Measurements from ENCODE around the gene LRFN2.

The LRFN2 gene

GRCh38 chr6:40587240-40588069 is at the start of gene LRFN2:
TSS of gene LRFN2 (minus strand) at chr6:40587364.
- in situ Hi-C loops (cut with MboI; ENCODE audit: low sequenced_read_pairs): no loop called here

- in situ Hi-C loops (cut with MboI; ENCODE audit: low sequenced_read_pairs): no loop called here
Observed at GRCh38 chr6:40634429-40634828, 47.3 kb upstream of the LRFN2 start.

GRCh38 chr6:40631744-40632143 is 44.6 kb upstream of the LRFN2 start:
- in situ Hi-C loops (cut with MboI; ENCODE audit: low sequenced_read_pairs): no loop called here

GRCh38 chr6:40630488-40630887 is 43.3 kb upstream of the LRFN2 start:
- in situ Hi-C loops (cut with MboI; ENCODE audit: low sequenced_read_pairs): no loop called here

GRCh38 chr6:40630051-40630450 is 42.9 kb upstream of the LRFN2 start:
- in situ Hi-C loops (cut with MboI; ENCODE audit: low sequenced_read_pairs): no loop called here

- in situ Hi-C loops (cut with MboI; ENCODE audit: low sequenced_read_pairs): no loop called here
Observed at GRCh38 chr6:40629463-40629862, 42.3 kb upstream of the LRFN2 start.

GRCh38 chr6:40627316-40627715 is 40.2 kb upstream of the LRFN2 start:
- in situ Hi-C loops (cut with MboI; ENCODE audit: low sequenced_read_pairs): no loop called here

- in situ Hi-C loops (cut with MboI; ENCODE audit: low sequenced_read_pairs): no loop called here
Observed at GRCh38 chr6:40626886-40627285, 39.7 kb upstream of the LRFN2 start.

- in situ Hi-C loops (cut with MboI; ENCODE audit: low sequenced_read_pairs): no loop called here
Observed at GRCh38 chr6:40623932-40624331, 36.8 kb upstream of the LRFN2 start.

- in situ Hi-C loops (cut with MboI; ENCODE audit: low sequenced_read_pairs): no loop called here
Observed at GRCh38 chr6:40623178-40623577, 36.0 kb upstream of the LRFN2 start.

GRCh38 chr6:40620574-40621240 is 33.5 kb upstream of the LRFN2 start:
- in situ Hi-C loops (cut with MboI; ENCODE audit: low sequenced_read_pairs): no loop called here

GRCh38 chr6:40614671-40615070 is 27.5 kb upstream of the LRFN2 start:
- in situ Hi-C loops (cut with MboI; ENCODE audit: low sequenced_read_pairs): no loop called here

GRCh38 chr6:40611912-40612311 is 24.7 kb upstream of the LRFN2 start:
- in situ Hi-C loops (cut with MboI; ENCODE audit: low sequenced_read_pairs): no loop called here

GRCh38 chr6:40611434-40611833 is 24.3 kb upstream of the LRFN2 start:
- in situ Hi-C loops (cut with MboI; ENCODE audit: low sequenced_read_pairs): no loop called here

GRCh38 chr6:40610229-40610628 is 23.1 kb upstream of the LRFN2 start:
- in situ Hi-C loops (cut with MboI; ENCODE audit: low sequenced_read_pairs): no loop called here

- in situ Hi-C loops (cut with MboI; ENCODE audit: low sequenced_read_pairs): no loop called here
Observed at GRCh38 chr6:40606981-40607380, 19.8 kb upstream of the LRFN2 start.

GRCh38 chr6:40606526-40606925 is 19.4 kb upstream of the LRFN2 start:
- in situ Hi-C loops (cut with MboI; ENCODE audit: low sequenced_read_pairs): no loop called here

- in situ Hi-C loops (cut with MboI; ENCODE audit: low sequenced_read_pairs): no loop called here
Observed at GRCh38 chr6:40604082-40604481, 16.9 kb upstream of the LRFN2 start.

GRCh38 chr6:40599555-40599954 is 12.4 kb upstream of the LRFN2 start:
- in situ Hi-C loops (cut with MboI; ENCODE audit: low sequenced_read_pairs): no loop called here

- in situ Hi-C loops (cut with MboI; ENCODE audit: low sequenced_read_pairs): no loop called here
Observed at GRCh38 chr6:40598516-40598915, 11.4 kb upstream of the LRFN2 start.

- in situ Hi-C loops (cut with MboI; ENCODE audit: low sequenced_read_pairs): no loop called here
Observed at GRCh38 chr6:40597301-40597700, 10.1 kb upstream of the LRFN2 start.

GRCh38 chr6:40588480-40588879 is 1.3 kb upstream of the LRFN2 start:
- in situ Hi-C loops (cut with MboI; ENCODE audit: low sequenced_read_pairs): no loop called here

GRCh38 chr6:40588070-40588384 is 863 bp upstream of the LRFN2 start:
- in situ Hi-C loops (cut with MboI; ENCODE audit: low sequenced_read_pairs): no loop called here
